ENCODE data around the gene KATNA1. TPM values are rescaled to one million over a fixed set of nuclear protein-coding genes. Genes with fewer than 3 reads are reported as not detected.
A peak's percentile ranks its signal among the peaks of the same experiment; 100 is the strongest.

KATNA1 gene
- polyA plus RNA-seq, 12 donors, result 12.6 to 29.3 (median 24.1) TPM; not detected in 1

- DNase-seq, result no peak
Measured at GRCh38 chr6:149627672-149628071, 20.8 kb downstream of the KATNA1 start.

- no peak for DNase-seq
Measured at GRCh38 chr6:149615805-149616204, 32.7 kb downstream of the KATNA1 start.

GRCh38 chr6:149614337-149614736 is 34.2 kb downstream of the KATNA1 start:
- no peak for DNase-seq

DNA sequence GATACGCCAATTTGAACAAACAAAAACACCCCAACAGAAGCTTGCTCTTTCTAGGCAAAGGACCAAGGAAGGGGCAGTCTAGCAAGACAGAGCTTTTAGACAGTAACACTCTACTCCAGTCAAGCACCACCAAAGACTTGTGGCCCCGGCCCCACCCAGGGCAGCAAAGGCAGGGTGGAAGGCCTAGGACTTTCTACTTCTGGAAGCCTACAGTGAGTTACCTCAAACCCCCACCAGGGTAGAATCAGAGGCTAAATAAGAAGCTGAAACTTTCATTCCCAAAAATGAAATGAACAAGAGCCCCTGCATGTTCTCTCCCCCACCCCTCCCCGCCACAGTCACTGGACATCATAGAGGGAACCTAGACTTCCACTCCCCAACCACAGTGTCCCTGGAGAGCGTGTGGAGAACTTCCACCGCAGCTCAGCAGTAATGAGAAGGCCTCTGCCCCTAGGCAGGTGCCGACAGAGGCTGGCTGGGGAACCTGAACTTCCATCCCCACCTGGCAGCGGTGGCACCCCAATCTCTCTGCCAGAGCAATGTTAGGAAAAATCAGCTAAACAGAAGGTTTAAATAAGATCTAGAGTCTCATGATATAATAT is 40.0 kb downstream of the KATNA1 start:
- no peak for DNase-seq

DNA sequence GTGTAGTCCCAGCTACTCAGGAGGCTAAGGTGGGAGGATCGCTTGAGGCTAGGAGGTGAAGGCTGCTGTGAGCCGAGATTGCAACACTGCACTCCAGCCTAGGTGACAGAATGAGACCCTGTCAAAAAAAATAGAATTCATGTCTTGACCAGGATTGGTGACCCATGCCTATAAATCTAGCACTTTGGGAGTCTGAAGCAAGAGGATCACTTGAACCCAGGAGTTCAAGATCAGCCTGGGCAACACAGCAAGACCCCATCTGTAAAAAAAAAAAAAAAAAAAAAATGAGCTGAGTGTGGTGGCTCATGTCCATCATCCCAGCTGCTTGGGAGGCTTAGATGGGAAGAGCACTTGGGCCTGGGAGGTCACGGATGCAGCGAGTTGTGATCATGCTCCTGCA is 48.0 kb downstream of the KATNA1 start:
- DNase-seq, result no peak

DNA sequence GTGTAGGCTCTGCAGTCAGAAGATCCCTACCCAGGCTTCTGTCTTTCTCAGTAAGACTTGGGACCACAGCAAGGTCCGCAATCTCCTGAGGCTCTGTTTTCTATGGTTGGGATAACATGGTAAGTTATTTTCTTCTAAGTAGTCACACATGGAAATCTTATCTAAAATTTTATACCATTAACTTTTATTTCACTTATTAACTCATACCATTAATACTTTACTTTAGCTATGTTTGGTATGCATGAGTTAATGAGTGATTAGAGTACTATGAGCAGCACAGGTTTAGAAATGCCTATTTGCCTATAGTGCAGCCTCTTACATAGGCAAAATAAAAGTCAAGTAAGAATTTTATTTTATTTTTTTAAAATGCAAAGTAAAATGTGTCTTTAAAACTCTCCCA is 55.1 kb downstream of the KATNA1 start:
- DNase-seq, result no peak

DNA sequence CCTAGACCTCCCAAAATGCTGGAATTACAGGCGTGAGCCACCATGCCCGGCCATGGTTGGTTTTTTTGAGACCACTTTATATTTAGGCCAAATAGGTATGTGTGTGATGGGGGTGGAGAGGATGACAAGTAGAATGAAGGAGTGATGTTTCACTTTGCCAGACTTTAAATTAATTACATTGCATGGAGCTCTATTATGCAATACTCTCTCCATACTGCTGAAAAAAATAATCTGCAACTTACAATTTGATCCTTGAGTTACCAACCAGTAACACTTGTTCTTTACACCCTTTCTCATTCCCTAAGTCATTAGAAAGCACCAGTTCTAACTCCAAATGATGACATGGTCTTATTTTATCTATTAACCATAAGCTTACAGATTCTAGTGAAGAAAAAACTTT is 55.5 kb downstream of the KATNA1 start:
- DNase-seq, result no peak

GRCh38 chr6:149586149-149586548 is 62.4 kb downstream of the KATNA1 start:
- DNase-seq, result no peak

- DNase-seq, result no peak
Measured at GRCh38 chr6:149581349-149581748, 67.2 kb downstream of the KATNA1 start.

DNA sequence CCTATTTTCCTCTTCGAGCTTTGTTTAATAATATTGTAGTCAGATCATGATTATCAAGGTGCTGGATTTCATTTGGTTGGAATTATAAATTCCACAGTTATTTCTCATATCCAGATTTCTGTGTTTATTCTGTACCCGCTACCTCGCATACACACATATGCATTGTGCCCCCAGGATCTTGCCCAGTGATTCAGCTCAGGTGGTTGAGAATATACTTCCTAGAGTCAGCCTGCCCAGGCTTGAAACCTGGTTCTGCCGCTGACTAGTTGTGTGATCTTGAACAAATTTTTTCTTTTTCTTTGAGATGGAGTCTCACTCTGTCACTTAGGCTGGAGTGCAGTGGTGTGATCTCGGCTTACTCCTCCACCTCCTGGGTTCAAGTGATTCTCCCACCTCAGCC is 67.6 kb downstream of the KATNA1 start:
- no peak for DNase-seq

- DNase-seq, result no peak
Measured at GRCh38 chr6:149567945-149568585, 80.4 kb downstream of the KATNA1 start.

GRCh38 chr6:149567194-149567586 is 81.3 kb downstream of the KATNA1 start:
- no peak for DNase-seq

DNA sequence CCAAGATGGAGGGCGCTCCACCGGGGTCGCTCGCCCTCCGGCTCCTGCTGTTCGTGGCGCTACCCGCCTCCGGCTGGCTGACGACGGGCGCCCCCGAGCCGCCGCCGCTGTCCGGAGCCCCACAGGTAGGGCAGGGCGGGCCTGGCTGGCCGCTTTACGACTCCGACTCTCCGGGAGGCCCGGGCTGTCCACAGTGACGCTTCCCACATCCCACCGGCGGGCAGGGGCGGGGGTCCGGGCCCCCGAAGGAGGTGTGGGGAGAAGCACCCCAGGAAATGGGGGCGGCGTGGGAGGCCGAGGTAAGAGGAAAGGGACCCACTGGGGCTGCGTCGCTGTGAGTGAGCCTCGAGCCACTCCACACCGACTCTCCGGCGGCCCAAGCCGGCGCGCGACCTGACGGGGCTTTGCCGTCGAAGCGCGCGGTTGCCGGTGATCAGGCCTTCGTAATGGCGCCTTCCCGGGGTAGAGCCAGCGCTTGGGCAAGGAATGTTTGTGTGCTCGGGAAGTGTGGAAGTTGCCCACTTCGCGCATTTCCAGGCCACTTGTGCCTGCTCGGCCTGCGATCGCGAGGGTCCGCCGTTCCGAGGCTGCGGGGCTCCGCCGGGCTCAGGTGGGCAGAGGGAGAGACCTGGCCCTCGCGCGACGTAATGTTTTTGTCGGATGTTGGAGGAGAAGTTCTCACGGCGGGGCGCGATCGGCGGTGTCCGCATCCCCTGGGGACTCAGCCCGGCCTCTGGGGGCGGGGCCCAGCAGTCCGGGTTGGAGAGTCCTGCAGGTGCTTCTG is 81.9 kb downstream of the KATNA1 start:
- peak; percentile 46 for DNase-seq

GRCh38 chr6:149565527-149566409 is 82.7 kb downstream of the KATNA1 start, which contains the start of gene GINM1:
TSS of gene GINM1 (plus strand) at chr6:149566375. CDS start at chr6:149566415, 40 bp downstream.
- peak; percentile 98 for DNase-seq

- DNase-seq, result no peak
Measured at GRCh38 chr6:149563928-149564325, 84.6 kb downstream of the KATNA1 start.

GRCh38 chr6:149563203-149563927 is 85.1 kb downstream of the KATNA1 start:
- no peak for DNase-seq

- no peak for DNase-seq
Measured at GRCh38 chr6:149560736-149561135, 87.8 kb downstream of the KATNA1 start.

DNA sequence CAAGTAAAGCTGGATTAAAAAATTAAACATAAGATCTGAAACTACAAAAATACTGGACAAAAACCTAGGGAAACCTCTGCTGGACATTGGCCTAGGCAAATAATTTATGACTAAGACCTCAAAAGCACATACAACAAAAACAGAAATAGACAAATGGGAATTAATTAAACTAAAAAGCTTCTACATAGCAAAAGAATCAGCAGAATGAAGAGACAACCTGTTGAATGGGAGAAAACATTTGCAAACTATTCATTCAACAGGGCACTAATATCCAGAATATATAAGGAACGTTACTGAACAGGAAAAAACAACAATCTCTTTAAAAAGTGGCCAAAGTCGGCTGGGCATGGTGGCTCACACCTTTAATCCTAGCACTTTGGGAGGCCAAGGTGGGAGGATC is 89.1 kb downstream of the KATNA1 start:
- no peak for DNase-seq

DNA sequence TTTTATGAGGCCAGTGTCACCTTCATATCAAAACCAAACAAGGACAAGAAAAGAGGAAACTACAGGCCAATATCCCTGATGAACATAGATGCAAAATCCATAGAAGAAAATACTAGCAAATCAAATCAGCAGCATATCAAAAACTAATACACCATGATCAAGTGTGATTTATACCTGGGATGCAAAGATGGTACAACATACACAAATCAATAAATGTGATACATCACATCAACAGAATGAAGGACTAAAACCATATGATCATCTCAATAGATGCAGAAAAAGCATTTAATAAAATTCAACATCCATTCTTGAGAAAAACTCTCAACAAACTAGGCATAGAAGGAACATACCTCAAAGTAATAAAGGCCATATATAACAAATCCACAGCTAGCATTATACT is 90.5 kb downstream of the KATNA1 start:
- no peak for DNase-seq

- DNase-seq, result no peak
Measured at GRCh38 chr6:149551920-149552319, 96.6 kb downstream of the KATNA1 start.

GRCh38 chr6:149545754-149546471 is 102.6 kb downstream of the KATNA1 start, which contains the start of gene PPIL4:
TSS of gene PPIL4 (minus strand) at chr6:149546043. CDS start at chr6:149546005, 38 bp downstream.
- peak; percentile 98 for DNase-seq
